Gastrocnemius medialis (tissue), 4 donors: ENCODE results near the gene MBNL2.

Experiments used
- CTCF ChIP-seq, 5 experiments: fragments of 450-650 bp in 3 of 5; fragments of 200-600 bp in 2 of 5; sonication (generic) in 2 of 5; IDR thresholded peaks in 4 of 5; conservative IDR thresholded peaks in 1 of 5; 1 replicate in 4 of 5; 2 replicates in 1 of 5; pipeline ENCODE4 v1.5.1; 2016 to 2019; ENCODE audit warnings: antibody characterized with exemption in 5 of 5, mild to moderate bottlenecking in 3 of 5, moderate library complexity in 3 of 5
- POLR2A ChIP-seq, 2 donors: fragments of 450-650 bp; IDR thresholded peaks; one replicate each; pipeline ENCODE4 v1.6.1; 2017; ENCODE audit warnings: antibody characterized with exemption in 2 of 2, mild to moderate bottlenecking in 2 of 2, moderate library complexity in 2 of 2

GRCh38 chr13:97226013-97226412 is 3.9 kb downstream of the MBNL2 start:
- TF ChIP-seq CTCF (IDR thresholded peaks at IDR 0.05 in 4 of 5, conservative IDR thresholded peaks at IDR 0.05 in 1 of 5): no peak
- no peak for TF ChIP-seq POLR2A (IDR thresholded peaks at IDR 0.05)
